ENCODE measurements around the gene DOCK9.
"Not testable (repeated sequence)": the region's sequence is repeated elsewhere in the genome, so short reads cannot be mapped to it uniquely, and the experiment has no call there.

Gene DOCK9

GRCh38 chr13:98919566-98919965 lies 58.3 kb downstream of the DOCK9 start:
- DNase-seq (ENCODE audit: low read depth in 2 of 2, low spot score in 1 of 2), result no peak

DNA sequence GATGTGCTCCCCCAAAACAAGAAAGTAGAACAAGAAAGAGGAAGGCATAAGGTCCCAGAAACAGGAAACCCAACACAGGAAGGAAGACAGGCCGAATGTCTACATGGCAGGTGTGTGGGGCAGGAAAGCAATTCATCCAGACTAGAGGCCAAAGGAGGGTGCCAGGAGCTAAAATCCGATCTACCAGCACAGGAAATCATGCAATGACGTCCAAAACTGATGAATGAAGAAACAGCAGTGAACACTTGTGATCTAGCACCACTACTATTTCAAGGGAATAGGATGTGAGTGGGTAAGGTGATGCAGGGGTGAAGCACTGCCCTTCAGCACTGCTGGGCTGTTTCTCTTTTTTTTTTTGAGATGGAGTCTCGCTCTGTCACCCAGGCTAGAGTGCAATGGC lies 59.1 kb downstream of the DOCK9 start:
- DNase-seq (ENCODE audit: low read depth in 2 of 2, low spot score in 1 of 2), result no peak

DNA sequence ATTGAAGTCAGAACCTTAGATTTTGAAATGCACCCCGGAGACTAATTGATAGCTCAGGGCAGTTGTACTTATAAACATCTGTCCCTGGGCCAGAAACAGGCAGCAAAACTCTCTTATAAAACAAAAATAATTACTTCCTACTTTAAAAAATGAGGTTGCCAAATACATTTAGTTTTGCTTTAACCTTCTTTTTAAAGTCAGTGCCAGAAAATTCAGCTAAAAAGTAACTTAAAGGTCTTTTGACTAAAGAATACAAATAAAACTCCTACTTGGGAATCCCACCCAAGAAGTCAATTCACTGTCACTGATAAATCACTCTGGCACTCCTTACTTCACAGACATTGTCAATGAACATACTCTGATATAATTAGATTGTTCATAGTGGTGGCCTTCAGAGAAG lies 60.7 kb downstream of the DOCK9 start:
- no peak for DNase-seq (ENCODE audit: low read depth in 2 of 2, low spot score in 1 of 2)

DNA sequence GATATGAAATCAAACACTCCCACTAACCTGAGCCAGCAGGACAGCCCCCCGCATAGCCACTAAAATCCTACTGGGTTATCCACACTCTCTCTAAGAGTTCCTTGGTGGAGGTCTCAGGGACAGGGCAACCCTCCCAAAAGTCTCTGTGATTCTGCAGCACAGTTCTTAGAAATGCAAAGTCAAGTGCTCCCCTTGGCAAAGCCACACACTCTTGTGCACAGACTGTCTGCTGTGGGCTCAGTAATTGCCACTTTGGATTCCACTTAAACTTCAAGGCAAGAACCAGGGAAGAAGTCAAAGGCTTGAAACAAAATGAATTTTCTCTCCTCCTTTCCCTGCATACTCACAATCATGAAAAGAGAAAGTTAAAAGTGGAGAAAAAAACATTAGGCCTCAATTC lies 61.5 kb downstream of the DOCK9 start:
- no peak for DNase-seq (ENCODE audit: low read depth in 2 of 2, low spot score in 1 of 2)

- no peak for DNase-seq (ENCODE audit: low read depth in 2 of 2, low spot score in 1 of 2)
Measured at GRCh38 chr13:98915981-98916380, 61.9 kb downstream of the DOCK9 start.

DNA sequence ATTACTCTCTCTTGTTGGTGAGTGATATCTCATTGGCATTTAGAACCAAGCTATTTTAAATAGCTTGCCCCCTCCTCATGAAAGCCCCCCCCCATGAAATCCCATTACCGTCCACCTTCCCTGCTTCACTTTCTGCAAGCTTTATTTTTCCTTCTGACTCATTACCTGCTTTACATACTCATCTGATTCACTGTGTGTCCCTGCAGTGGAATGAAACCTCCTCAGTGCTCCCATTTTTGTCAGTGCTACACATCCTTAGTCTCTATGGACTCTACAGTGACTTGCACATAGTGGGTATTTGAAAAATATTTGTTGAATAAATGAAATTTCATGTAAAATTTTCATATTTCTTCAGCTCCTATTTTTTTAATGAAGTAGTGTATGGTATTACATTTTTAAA lies 62.3 kb downstream of the DOCK9 start:
- DNase-seq (ENCODE audit: low read depth in 2 of 2, low spot score in 1 of 2), result no peak

DNA sequence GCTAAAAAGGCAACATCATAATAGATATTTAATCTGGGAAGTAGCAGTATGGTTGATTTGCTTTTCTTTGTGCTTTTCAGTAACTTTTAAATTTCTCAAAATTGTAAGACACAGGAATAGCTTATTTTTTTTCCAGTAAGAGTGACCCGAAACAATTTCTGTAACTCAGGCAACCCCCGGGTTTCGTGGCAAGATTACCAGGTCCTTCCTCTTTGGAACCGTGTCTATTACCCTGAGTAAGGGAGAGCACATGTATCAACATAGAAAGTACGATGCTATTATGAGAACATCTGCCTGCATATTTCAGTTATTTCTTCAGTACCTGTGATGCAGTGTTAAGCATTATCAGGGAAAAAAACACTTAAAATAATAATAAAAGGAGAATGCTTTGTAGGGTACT lies 64.1 kb downstream of the DOCK9 start:
- no peak for DNase-seq (ENCODE audit: low read depth in 2 of 2, low spot score in 1 of 2)

DNA sequence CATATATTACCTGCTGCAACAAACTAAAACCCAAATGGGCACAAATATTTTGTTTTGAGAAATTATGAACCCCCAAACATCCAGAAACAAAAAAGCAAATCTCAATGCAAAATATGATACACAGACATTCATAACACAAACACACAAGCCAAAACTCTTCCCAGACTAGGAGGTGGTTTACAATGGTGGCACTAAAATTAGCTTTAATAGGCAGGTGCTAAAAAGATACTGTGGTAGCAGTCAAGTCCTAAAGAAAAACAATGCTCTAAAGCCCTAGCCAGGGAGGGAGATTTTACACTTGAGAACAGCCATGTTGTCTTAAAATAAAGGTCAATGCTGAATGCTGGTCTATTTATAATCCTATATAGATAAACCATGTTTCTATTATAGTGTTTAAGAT lies 65.0 kb downstream of the DOCK9 start:
- no peak for DNase-seq (ENCODE audit: low read depth in 2 of 2, low spot score in 1 of 2)

- DNase-seq (ENCODE audit: low read depth in 2 of 2, low spot score in 1 of 2), result no peak
Measured at GRCh38 chr13:98910501-98910951, 67.3 kb downstream of the DOCK9 start.

GRCh38 chr13:98909016-98909415 lies 68.8 kb downstream of the DOCK9 start:
- no peak for DNase-seq (ENCODE audit: low read depth in 2 of 2, low spot score in 1 of 2)

- DNase-seq (ENCODE audit: low read depth in 2 of 2, low spot score in 1 of 2), result no peak
Measured at GRCh38 chr13:98906746-98907502, 70.9 kb downstream of the DOCK9 start.

DNA sequence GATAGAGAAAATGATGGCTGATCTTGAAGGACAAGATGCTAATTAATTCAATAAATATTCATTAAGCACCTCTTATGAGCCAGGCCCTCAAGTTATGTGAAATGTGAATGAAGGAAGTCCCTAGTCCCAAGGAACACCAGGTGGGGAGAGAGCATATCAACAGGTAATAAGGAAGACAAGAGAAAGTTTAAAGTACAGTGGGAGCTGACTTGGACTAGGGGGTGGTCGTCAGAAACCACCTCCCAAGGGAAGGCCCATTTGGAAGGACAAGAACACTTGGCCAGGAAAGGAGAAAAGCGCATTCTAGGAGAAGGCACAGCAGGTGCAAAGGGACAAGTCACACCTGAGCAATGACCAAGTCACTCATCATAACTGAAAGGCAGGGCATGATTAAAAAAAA lies 72.7 kb downstream of the DOCK9 start:
- no peak for DNase-seq (ENCODE audit: low read depth in 2 of 2, low spot score in 1 of 2)

DNA sequence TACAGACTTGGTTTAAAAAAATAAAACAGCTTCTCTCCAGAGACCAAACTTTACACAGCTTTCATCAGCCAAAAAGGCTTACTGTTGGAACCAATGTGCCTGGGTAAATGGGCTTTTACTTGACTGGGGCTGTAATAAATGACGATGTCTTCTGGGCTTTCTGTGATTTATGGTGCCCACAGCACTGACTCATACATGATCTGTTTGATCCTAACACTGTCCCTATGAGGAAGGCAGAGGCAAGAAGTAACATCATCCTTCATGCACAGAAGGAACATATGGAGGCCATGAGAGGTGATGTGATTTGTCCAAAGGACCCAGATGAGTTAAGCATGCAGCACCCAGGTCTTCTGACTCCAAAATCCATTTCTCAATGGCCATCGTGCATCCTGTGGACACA lies 77.4 kb downstream of the DOCK9 start:
- no peak for DNase-seq (ENCODE audit: low read depth in 2 of 2, low spot score in 1 of 2)

GRCh38 chr13:98897706-98898105 lies 80.2 kb downstream of the DOCK9 start:
- no peak for DNase-seq (ENCODE audit: low read depth in 2 of 2, low spot score in 1 of 2)

- no peak for DNase-seq (ENCODE audit: low read depth in 2 of 2, low spot score in 1 of 2)
Measured at GRCh38 chr13:98896868-98897144, 81.1 kb downstream of the DOCK9 start.

GRCh38 chr13:98896083-98896867 lies 81.6 kb downstream of the DOCK9 start:
- DNase-seq (ENCODE audit: low read depth in 2 of 2, low spot score in 1 of 2), result no peak

DNA sequence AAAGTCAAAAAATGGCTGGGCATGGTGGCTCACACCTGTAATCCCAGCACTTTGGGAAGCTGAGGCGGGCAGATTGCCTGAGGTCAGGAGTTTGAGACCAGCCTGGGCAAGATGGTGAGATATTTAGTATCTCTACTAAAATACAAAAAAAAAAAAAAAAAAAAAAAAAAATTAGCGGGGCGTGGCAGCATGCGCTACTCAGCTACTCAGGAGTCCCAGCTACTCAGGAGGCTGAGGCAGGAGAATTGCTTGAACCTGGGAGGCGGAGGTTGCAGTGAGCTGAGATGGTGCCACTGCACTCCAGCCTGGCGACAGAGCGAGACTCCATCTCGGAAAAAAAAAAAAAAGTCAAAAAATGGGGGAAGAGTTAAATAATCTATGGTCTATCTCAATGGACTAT lies 83.0 kb downstream of the DOCK9 start:
- DNase-seq (ENCODE audit: low read depth in 2 of 2, low spot score in 1 of 2), result not testable (repeated sequence)

DNA sequence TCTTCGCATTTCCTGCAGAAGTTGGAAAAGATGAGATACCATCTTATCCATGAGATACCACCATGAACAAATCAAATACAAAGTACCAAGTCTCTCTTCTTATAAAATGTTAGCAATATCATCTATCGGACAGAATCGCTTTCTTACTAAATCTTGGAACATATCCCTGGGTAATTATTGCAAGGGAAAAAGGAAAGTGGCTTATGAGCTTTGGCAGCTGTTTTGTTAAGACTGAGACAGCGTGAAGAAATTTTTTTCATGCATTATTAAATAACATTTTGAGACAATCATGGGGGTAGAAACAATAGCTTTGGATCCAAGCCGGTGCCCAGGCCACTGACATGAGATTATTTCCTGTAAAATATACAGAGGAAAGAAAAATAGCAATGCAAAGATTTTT lies 84.5 kb downstream of the DOCK9 start:
- DNase-seq (ENCODE audit: low read depth in 2 of 2, low spot score in 1 of 2), result no peak

DNA sequence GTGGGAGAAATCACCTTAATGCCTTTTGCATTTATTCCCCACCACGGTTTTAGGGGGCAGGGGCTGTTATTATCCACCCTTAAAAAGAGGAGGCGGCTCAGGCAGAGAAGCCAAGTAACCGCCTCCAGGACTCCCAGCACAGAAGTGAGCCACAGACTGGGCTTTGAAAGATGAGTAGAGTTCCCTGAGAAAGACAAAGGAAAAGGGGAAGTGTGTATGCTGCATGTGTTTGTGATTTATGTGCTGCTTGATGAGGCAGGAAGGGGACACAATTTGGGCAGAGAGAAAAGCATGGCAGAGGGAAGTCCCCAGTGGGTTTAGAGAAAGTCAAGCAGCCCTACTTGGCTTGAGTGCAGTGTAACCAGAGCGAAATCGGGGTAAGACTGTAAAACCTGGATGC lies 85.0 kb downstream of the DOCK9 start:
- DNase-seq (ENCODE audit: low read depth in 2 of 2, low spot score in 1 of 2), result no peak

DNA sequence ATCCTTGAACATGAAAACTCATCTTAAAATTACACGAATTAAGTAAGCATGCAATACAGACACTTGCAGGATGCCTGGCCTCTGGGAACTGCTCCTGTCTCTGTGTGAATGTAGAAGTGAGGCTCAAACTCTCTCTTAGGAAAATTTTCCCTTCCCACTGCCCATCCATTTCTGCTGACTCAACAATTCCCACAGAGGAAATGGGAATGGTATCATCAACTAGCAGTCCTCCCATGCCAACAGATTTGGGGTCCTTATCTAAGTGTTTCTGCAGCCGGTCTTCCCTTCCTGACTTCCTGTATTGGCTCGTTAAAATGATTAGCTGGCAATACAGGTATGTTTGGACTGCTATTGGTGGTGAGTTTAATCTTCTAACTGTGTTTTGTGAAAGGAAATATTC lies 85.8 kb downstream of the DOCK9 start:
- no peak for DNase-seq (ENCODE audit: low read depth in 2 of 2, low spot score in 1 of 2)

GRCh38 chr13:98890925-98891324 lies 86.9 kb downstream of the DOCK9 start:
- no peak for DNase-seq (ENCODE audit: low read depth in 2 of 2, low spot score in 1 of 2)

- DNase-seq (ENCODE audit: low read depth in 2 of 2, low spot score in 1 of 2), result no peak
Measured at GRCh38 chr13:98890186-98890585, 87.7 kb downstream of the DOCK9 start.
